Caco-2 (cell line): Measurements from ENCODE around the gene NDUFS4. TPM values are rescaled to one million over a fixed set of nuclear protein-coding genes. Genes with fewer than 3 reads are reported as not detected.

Source experiments
- BruUV-seq: library from RNA; stranded (reverse); fragments of 400-500 nt; replicated peaks from 2 replicates; lab custom pipeline; 2021; lab: Mats Ljungman, UMichigan
- CTCF ChIA-PET: fragments of 300-600 bp; sonication (Branson Sonifier 250); formaldehyde crosslinking; loops from one replicate; lab custom pipeline; 2022; ENCODE audit warnings: antibody characterized with exemption; lab: Charles Lee
- POLR2A ChIA-PET: fragments of 300-600 bp; sonication (Branson Sonifier 250); formaldehyde crosslinking; loops from one replicate; lab custom pipeline; 2022; ENCODE audit warnings: antibody characterized with exemption; lab: Charles Lee
- DNase-seq, 2 experiments: peaks; one replicate each; pipeline versions ENCODE4 v3.0.0 to v3.0.0-alpha.2; 2020 to 2022
- H3K27me3 ChIP-seq: replicated peaks from 2 replicates; pipeline ENCODE4 v1.6.0; 2011; ENCODE audit warnings: low read length; ENCODE audit not compliant: control insufficient read depth, insufficient read depth
- H3K36me3 ChIP-seq: 2 replicates; pipeline ENCODE4 v1.5.1; 2011; ENCODE audit warnings: low read length; ENCODE audit not compliant: control insufficient read depth, insufficient read depth
- H3K4me1 ChIP-seq: fragments of 250-450 bp; sonication (Bioruptor Pico); 2 replicates; pipeline ENCODE4 v1.5.1; 2020; ENCODE audit warnings: mild to moderate bottlenecking
- H3K4me3 ChIP-seq: 2 replicates; pipeline ENCODE4 v1.5.1; 2011; ENCODE audit warnings: low read depth, mild to moderate bottlenecking, control low read depth, low read length
- H3K9me3 ChIP-seq: fragments of 250-450 bp; sonication (Bioruptor Pico); 2 replicates; pipeline ENCODE4 v1.5.1; 2020; ENCODE audit warnings: mild to moderate bottlenecking, moderate library complexity
- H3K27ac Mint-ChIP-seq: one replicate; pipeline ENCODE4 v1.8.0; 2022; ENCODE audit warnings: mixed read lengths; ENCODE audit not compliant: unreplicated experiment
- H3K27me3 Mint-ChIP-seq: one replicate; pipeline ENCODE4 v1.8.0; 2022; ENCODE audit warnings: mixed read lengths; ENCODE audit not compliant: insufficient read depth, unreplicated experiment
- H3K36me3 Mint-ChIP-seq: one replicate; pipeline ENCODE4 v1.8.0; 2022; ENCODE audit warnings: mild to moderate bottlenecking, mixed read lengths; ENCODE audit not compliant: insufficient read depth, unreplicated experiment
- H3K4me1 Mint-ChIP-seq: one replicate; pipeline ENCODE4 v1.8.0; 2022; ENCODE audit warnings: low read depth, mixed read lengths; ENCODE audit not compliant: unreplicated experiment
- H3K4me3 Mint-ChIP-seq: one replicate; pipeline ENCODE4 v1.8.0; 2022; ENCODE audit warnings: mild to moderate bottlenecking, moderate library complexity, mixed read lengths; ENCODE audit not compliant: unreplicated experiment
- H3K9me3 Mint-ChIP-seq: one replicate; pipeline ENCODE4 v1.8.0; 2022; ENCODE audit warnings: mixed read lengths; ENCODE audit not compliant: unreplicated experiment
- intact Hi-C: fragments of 100-400 bp; cut with micrococcal nuclease; formaldehyde crosslinking; loops from one replicate; pipeline ENCODE4 v1.10.0; 2022; ENCODE audit not compliant: unreplicated experiment
- total RNA-seq: library from RNA; stranded (reverse); gene quantifications from 2 replicates; pipeline ENCODE4 v1.2.3, GENCODE V29; 2022
- TF ChIP-seq, protein P1 (sequence below), 2 experiments: fragments of 200-600 bp in 1 of 2; IDR thresholded peaks; 1 replicate in 1 of 2; 2 replicates in 1 of 2; pipeline versions ENCODE4 v1.5.1 to v1.8.0; 2011 to 2022; ENCODE audit warnings: antibody characterized with exemption in 1 of 2, control low read depth in 1 of 2, inconsistent platforms in 1 of 2, low read depth in 1 of 2, low read length in 1 of 2, mild to moderate bottlenecking in 1 of 2, moderate library complexity in 1 of 2; ENCODE audit not compliant: insufficient read depth in 1 of 2, severe bottlenecking in 1 of 2, unreplicated experiment in 1 of 2

The NDUFS4 gene
- total RNA-seq, 1 experiment from 2014 or later = 103 TPM

DNA sequence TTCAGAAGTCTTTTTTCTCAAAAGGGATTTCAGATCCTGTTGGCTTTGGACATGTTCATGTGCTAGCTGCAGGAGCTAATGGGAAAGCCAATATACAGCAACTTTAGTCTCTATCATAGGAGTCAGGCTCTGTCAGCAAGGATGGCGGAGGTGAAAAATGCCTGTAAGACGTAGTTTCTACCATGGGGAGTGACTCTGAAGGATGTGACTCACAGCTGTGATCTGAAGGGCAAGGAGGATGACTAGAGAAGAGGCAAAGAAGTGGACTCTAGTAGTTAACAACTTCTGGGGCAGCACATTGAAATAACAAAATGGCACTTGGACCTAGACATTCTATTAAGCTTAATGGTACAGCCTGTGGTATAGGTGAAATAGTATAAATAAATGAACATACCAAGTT, 3.1 kb upstream of the NDUFS4 start:
- ChIA-PET POLR2A (no interaction called here), CTCF (no interaction called here)
- Mint-ChIP-seq H3K9me3 (no peaks in the 10 kb centered on the region), H3K27me3 (peaks cover 10% of the 10 kb centered on the region), H3K4me1 (peaks cover 6% of the 10 kb centered on the region), H3K27ac (no peak overlapping the region), H3K4me3 (no peak overlapping the region), H3K36me3 (no peaks in the 10 kb centered on the region)
- no peak for DNase-seq
- intact Hi-C loops = no loop called here
- H3K36me3 ChIP-seq = no peaks in the 10 kb centered on the region
- BruUV-seq = no TSS peak
- no peaks in the 10 kb centered on the region for H3K27me3 ChIP-seq
- H3K4me1 ChIP-seq = 0 out of 2 replicates have a peak, but pooled peaks cover 3% of the 10 kb centered on the region
- TF ChIP-seq, protein P1, sequence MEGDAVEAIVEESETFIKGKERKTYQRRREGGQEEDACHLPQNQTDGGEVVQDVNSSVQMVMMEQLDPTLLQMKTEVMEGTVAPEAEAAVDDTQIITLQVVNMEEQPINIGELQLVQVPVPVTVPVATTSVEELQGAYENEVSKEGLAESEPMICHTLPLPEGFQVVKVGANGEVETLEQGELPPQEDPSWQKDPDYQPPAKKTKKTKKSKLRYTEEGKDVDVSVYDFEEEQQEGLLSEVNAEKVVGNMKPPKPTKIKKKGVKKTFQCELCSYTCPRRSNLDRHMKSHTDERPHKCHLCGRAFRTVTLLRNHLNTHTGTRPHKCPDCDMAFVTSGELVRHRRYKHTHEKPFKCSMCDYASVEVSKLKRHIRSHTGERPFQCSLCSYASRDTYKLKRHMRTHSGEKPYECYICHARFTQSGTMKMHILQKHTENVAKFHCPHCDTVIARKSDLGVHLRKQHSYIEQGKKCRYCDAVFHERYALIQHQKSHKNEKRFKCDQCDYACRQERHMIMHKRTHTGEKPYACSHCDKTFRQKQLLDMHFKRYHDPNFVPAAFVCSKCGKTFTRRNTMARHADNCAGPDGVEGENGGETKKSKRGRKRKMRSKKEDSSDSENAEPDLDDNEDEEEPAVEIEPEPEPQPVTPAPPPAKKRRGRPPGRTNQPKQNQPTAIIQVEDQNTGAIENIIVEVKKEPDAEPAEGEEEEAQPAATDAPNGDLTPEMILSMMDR (IDR thresholded peaks at IDR 0.05; ENCODE audit: insufficient read depth in 1 of 2, low read depth in 1 of 2, low read length in 1 of 2, severe bottlenecking in 1 of 2, unreplicated experiment in 1 of 2) = no peak
- H3K9me3 ChIP-seq = peaks cover 7% of the 10 kb centered on the region
- no peak overlapping the region for H3K4me3 ChIP-seq

- POLR2A ChIA-PET = no interaction called here
- H3K36me3 ChIP-seq = no peaks in the 10 kb centered on the region
- H3K27me3 ChIP-seq = no peaks in the 10 kb centered on the region
- no peak for DNase-seq
- H3K27me3 Mint-ChIP-seq = peaks cover 10% of the 10 kb centered on the region
- H3K4me1 Mint-ChIP-seq = peaks cover 6% of the 10 kb centered on the region
- intact Hi-C loops = no loop called here
- no peaks in the 10 kb centered on the region for H3K4me1 ChIP-seq
- H3K9me3 Mint-ChIP-seq = no peaks in the 10 kb centered on the region
- H3K4me3 ChIP-seq = no peak overlapping the region
- TF ChIP-seq, protein P1 (IDR thresholded peaks at IDR 0.05; ENCODE audit: insufficient read depth in 1 of 2, low read depth in 1 of 2, low read length in 1 of 2, severe bottlenecking in 1 of 2, unreplicated experiment in 1 of 2) = no peak
- CTCF ChIA-PET = no interaction called here
- H3K9me3 ChIP-seq = peaks cover 7% of the 10 kb centered on the region
- H3K36me3 Mint-ChIP-seq = no peaks in the 10 kb centered on the region
- no peak overlapping the region for H3K27ac Mint-ChIP-seq
- H3K4me3 Mint-ChIP-seq = no peak overlapping the region
- no TSS peak for BruUV-seq
Measured at GRCh38 chr5:53558966-53559365, 1.5 kb upstream of the NDUFS4 start.

GRCh38 chr5:53560028-53560427, 411 bp upstream of the NDUFS4 start:
- DNase-seq = no peak
- Histone ChIP-seq H3K9me3 (peaks cover 7% of the 10 kb centered on the region), H3K36me3 (no peaks in the 10 kb centered on the region), H3K4me3 (peak overlapping the region; percentile 58), H3K27me3 (no peaks in the 10 kb centered on the region), H3K4me1 (no peaks in the 10 kb centered on the region)
- Mint-ChIP-seq H3K27me3 (peaks cover 4% of the 10 kb centered on the region), H3K27ac (peak overlapping the region; percentile 90), H3K4me1 (peaks cover 6% of the 10 kb centered on the region), H3K4me3 (peak overlapping the region; percentile 89), H3K9me3 (no peaks in the 10 kb centered on the region), H3K36me3 (no peaks in the 10 kb centered on the region)
- TF ChIP-seq, protein P1 (IDR thresholded peaks at IDR 0.05; ENCODE audit: insufficient read depth in 1 of 2, low read depth in 1 of 2, low read length in 1 of 2, severe bottlenecking in 1 of 2, unreplicated experiment in 1 of 2) = no peak
- POLR2A ChIA-PET = no interaction called here
- intact Hi-C loops = no loop called here
- BruUV-seq = no TSS peak
- CTCF ChIA-PET = no interaction called here
